ENCODE data around the gene LYPD1. TPM values are rescaled to one million over a fixed set of nuclear protein-coding genes. Genes with fewer than 3 reads are reported as not detected.

Gene LYPD1
- total and polyA plus RNA-seq, 9 of the 15 experiments (the other 6 are each of a cell fraction or from before 2014, with no cell fraction given) = not detected

- no peak overlapping the region for H3K4me3 ChIP-seq
- TF ChIP-seq, protein P1, sequence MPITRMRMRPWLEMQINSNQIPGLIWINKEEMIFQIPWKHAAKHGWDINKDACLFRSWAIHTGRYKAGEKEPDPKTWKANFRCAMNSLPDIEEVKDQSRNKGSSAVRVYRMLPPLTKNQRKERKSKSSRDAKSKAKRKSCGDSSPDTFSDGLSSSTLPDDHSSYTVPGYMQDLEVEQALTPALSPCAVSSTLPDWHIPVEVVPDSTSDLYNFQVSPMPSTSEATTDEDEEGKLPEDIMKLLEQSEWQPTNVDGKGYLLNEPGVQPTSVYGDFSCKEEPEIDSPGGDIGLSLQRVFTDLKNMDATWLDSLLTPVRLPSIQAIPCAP (CRISPR knock-in tag; IDR thresholded peaks at IDR 0.05; ENCODE audit: borderline replicate concordance) = no peak
- TF ChIP-seq RHOXF2B (CRISPR knock-in tag; conservative IDR thresholded peaks at IDR 0.05) (no peak), PTTG1 (tag; IDR thresholded peaks at IDR 0.05; ENCODE audit: low read depth) (no peak), ZNF274 (IDR thresholded peaks at IDR 0.05; ENCODE audit: borderline replicate concordance, low read depth, low read length) (no peak), ZFX (CRISPR knock-in tag; IDR thresholded peaks at IDR 0.05) (no peak), ZNF133 (CRISPR knock-in tag; IDR thresholded peaks at IDR 0.05) (no peak), POLR2A (conservative IDR thresholded peaks at IDR 0.05) (no peak)
- TF ChIP-seq, protein P2, sequence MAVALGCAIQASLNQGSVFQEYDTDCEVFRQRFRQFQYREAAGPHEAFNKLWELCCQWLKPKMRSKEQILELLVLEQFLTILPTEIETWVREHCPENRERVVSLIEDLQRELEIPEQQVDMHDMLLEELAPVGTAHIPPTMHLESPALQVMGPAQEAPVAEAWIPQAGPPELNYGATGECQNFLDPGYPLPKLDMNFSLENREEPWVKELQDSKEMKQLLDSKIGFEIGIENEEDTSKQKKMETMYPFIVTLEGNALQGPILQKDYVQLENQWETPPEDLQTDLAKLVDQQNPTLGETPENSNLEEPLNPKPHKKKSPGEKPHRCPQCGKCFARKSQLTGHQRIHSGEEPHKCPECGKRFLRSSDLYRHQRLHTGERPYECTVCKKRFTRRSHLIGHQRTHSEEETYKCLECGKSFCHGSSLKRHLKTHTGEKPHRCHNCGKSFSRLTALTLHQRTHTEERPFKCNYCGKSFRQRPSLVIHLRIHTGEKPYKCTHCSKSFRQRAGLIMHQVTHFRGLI (CRISPR knock-in tag; IDR thresholded peaks at IDR 0.05) = no peak
- H3K27ac ChIP-seq (ENCODE audit: extremely low read depth, low read depth, low read length) = no peak overlapping the region
- H2AFZ ChIP-seq (ENCODE audit: low read depth, low read length) = no peak overlapping the region
- H3K36me3 ChIP-seq (ENCODE audit: control insufficient read depth, insufficient read depth, low read length) = no peaks in the 10 kb centered on the region
- H3K4me2 ChIP-seq (ENCODE audit: insufficient read depth, low read length) = no peak overlapping the region
- CTCF ChIA-PET (ENCODE audit: low intra/inter-chr PET ratio) = no interaction called here
- H3K9me3 ChIP-seq (replicated peaks; ENCODE audit: control insufficient read depth, insufficient read depth, low read depth, low read length) = no peaks in the 10 kb centered on the region
- WGBS (ENCODE audit: insufficient coverage, low coverage, missing lambda C conversion rate) = 1% methylated on average over 4 of the region's 4 CpGs
- no peaks in the 10 kb centered on the region for H3K4me1 ChIP-seq (replicated peaks in 1 of 2; ENCODE audit: control insufficient read depth in 2 of 2, insufficient read depth in 2 of 2, low read length in 2 of 2)
- no peaks in the 10 kb centered on the region for H3K9me1 ChIP-seq (ENCODE audit: control insufficient read depth, insufficient read depth, low read length)
- H3K79me2 ChIP-seq (ENCODE audit: control insufficient read depth, insufficient read depth, low read length) = no peaks in the 10 kb centered on the region
- H3K27me3 ChIP-seq (ENCODE audit: control insufficient read depth in 2 of 2, insufficient read depth in 2 of 2, low read length in 2 of 2) = no peaks in the 10 kb centered on the region
- intact Hi-C loops (cut with micrococcal nuclease) = no loop called here
- in situ Hi-C loops (cut with MboI) = no loop called here
- POLR2A ChIA-PET = no interaction called here
- no peak overlapping the region for H3K9ac ChIP-seq (ENCODE audit: insufficient read depth in 1 of 2, low read depth in 2 of 2, low read length in 2 of 2)
- no peaks in the 10 kb centered on the region for H4K20me1 ChIP-seq (replicated peaks; ENCODE audit: control insufficient read depth, insufficient read depth, low read length)
- no peak for DNase-seq (ENCODE audit: extremely low read depth in 1 of 4, low spot score in 3 of 4)
- no peak for FAIRE-seq
- ATAC-seq = no peak
- BruUV-seq (replicated peaks) = no TSS peak
Observed at GRCh38 chr2:132607426-132608090, 62.4 kb downstream of the LYPD1 start.
